Stimulated activated CD8-positive, alpha-beta memory T cell treated with anti-CD3 and anti-CD28 coated beads, Interleukin-15, amount 100 ng/mL, for 1 hour (primary cell): ENCODE results near the gene MDFI.
A peak's percentile ranks its signal among the peaks of the same experiment; 100 is the strongest.

Experiments used
- DNase-seq: peaks from one replicate; pipeline ENCODE4 v3.0.0-alpha.2; 2020; ENCODE audit warnings: low read depth

MDFI gene, protein sequence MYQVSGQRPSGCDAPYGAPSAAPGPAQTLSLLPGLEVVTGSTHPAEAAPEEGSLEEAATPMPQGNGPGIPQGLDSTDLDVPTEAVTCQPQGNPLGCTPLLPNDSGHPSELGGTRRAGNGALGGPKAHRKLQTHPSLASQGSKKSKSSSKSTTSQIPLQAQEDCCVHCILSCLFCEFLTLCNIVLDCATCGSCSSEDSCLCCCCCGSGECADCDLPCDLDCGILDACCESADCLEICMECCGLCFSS

DNA sequence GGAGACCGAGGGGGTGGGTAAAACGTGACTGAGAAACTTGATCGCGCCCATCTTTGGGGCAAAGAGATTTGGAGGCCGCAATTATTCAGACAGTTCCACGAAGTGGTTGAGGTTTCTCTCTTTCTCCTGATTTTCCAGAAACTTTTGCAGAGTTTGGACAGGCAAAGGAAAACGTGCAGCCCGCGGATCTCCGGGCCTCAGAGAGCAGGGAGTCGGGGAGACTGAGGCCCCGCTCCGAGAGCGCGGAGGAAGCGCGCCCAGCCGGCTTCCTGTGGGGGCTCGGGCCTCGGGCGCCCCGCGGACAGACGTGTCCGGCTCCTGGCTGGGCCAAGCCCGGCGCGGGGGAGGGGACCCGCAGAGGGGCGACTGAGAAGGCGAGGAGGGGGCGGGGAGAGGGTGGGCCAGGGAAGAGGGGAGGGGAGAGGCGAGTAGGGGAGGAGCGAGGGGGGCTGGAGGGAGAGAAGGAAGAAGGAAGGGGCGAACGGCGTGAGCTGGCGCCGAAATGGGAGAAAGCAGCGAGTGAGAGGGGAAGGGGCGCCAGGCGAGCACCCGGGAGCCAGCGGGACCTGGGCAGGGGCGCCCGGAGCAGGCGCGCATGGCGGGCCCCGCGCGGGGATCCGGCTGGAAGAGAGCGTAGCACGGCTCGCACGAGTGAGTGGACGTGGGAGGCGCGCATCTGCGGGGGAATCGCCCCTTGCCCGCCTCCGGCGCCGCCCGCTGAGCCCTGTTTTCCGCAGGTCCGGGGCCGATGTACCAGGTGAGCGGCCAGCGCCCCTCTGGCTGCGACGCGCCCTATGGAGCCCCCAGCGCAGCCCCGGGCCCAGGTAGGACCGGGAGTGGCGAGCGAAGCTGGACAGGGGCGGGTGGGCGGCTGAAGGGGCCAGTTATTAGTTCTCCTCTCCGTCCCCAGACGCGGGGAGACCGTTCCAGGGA lies at the start of gene MDFI:
Gene MDFI, plus strand, starts transcription at position 467 of the 933 bp plus-strand sequence. Its CDS starts 282 bp downstream, at position 749.
- no peak for DNase-seq

DNA sequence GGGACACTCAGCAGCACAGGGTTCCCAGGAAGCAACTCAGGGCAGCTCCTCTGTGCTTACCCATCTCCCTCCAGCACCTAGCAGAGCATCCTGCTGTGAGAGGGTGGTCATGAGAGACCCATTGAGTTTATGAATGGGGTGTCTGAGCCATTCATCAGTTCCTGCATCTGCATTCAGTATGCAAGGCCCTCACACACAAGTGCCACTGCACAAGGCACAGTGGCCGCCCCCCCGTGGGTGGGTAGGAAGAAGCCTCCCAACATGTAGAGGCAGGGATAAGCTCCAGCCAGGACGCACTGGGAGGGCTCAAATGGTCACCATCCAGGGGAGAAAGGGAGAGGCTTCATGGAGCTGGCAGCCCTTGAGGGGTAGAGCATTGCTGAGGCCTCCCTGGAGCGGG lies 49.0 kb upstream of the MDFI start:
- DNase-seq, result no peak

DNA sequence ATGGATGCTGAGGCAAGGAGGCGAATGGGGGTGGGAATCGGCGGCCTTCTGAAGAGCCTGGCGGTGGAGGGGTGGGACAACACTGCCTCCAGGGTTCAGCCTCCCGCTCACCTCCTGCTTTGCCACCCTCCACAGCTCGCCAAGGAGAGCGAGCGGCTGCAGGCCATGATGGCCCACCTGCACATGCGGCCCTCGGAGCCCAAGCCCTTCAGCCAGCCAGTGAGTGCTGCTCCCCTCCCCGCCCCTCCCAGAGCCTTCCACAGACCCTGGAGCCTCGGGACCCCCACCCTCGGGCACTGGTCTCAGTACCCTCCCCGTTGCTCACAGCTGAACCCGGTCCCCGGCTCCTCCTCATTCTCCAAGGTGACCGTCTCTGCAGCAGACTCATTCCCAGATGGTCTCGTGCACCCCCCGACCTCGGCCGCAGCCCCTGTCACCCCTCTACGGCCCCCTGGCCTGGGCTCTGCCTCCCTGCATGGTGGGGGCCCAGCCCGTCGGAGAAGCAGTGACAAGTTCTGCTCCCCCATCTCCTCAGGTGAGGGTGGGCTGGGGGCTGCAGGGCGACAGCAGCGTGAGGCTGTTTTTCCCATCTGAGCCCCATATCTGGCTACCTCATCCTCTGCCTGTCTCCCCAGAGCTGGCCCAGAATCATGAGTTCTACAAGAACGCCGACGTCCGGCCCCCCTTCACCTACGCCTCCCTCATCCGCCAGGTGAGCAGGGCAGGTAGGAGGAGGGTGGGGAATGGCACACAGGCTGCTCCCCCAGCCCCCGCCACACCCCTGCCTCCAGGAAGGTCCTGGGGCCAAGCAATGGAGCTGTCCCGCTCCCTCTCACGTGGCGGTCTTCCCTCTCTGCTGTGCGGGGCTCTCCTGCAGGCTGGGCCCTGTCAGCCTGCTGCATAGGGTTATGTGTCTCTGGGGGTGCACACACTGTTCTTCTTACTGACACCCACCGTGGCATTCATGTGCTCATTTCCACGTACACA lies 48.3 kb upstream of the MDFI start:
- no peak for DNase-seq

DNA sequence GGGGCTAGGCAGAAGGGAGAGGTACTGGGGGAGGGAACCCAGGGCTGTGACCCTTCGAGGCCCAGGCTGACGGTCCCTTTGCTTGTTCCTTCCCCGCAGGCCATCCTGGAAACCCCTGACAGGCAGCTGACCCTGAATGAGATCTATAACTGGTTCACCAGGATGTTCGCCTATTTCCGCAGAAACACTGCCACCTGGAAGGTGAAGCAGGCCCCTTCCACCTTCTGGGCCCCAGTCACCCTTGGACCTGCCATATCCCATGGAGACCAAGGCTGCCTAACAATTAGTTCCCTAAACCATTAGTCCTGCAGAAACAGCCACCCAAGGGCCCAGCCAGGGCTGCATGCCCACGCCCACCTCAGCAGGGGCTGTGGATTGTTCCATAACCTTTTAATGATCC lies 47.1 kb upstream of the MDFI start:
- DNase-seq, result no peak

DNA sequence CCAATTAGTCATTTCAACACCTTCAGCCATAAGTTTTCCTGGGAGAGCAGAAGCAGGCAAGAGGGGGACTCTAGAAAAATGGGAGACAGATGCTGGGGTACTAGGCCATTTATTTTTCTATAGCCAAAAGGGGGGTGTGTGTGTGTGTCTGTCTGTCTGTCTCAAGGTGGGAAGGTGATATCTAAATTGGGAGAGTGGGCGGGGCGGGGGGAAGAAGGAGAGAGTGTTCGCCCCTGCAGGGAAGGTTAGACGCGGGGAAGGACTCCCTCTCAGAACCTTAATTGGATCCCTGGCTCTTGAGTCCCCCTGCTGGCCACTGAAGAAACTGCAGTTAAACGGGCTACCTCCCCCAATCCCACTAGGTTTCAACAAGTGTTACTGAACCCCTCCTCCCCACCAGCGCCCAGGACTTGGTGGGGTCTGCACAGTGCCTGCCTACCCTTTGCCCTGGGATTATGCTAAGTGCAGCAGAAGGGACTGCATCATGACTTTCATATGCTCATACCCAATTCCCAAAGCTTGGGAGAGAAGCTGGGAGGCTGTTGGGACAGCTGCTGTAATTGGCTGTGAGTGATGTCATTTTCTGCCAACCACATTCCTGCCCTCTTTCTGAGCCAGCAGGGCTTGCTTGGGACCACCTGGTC lies 46.3 kb upstream of the MDFI start:
- DNase-seq, result peak; percentile 76

DNA sequence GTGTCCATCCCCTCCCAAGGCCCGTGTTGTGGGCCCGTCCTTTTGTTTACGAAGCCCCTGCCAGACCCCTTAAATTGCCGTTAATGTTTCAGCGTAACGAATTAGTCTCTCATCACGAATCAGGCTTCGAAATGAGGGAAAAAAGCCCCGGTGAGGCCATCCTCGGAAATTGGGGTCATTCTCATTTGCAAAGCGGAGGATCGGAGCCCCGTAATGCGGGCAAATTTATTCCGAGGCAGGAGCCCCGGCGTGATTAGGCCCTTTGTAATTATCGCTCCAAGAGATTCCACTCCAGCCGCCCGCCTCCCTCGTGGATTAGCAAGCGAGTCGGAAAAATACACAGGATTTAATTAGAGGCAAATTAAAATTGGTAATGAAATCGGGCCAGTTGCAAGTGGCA lies 44.9 kb upstream of the MDFI start:
- DNase-seq, result no peak

DNA sequence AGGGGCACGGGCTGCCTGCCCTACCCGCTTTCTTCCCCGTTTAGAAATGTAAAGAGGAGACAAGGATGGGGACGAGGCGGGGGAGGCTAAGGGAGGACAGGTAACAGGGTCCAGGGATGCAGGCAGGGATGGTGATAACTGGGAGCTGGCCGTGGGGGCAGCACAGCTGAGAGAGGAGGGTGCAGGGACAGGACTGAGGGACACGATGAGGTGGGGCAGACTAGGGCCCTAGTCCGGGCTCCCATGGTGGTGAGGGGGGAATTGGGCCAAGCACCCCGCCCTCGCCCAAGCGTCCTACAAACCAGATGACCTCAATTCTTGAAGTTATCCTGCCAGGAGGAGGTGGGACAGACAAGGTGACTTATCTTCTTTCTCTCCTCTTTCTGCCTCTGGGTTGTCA lies 44.4 kb upstream of the MDFI start:
- DNase-seq, result no peak

DNA sequence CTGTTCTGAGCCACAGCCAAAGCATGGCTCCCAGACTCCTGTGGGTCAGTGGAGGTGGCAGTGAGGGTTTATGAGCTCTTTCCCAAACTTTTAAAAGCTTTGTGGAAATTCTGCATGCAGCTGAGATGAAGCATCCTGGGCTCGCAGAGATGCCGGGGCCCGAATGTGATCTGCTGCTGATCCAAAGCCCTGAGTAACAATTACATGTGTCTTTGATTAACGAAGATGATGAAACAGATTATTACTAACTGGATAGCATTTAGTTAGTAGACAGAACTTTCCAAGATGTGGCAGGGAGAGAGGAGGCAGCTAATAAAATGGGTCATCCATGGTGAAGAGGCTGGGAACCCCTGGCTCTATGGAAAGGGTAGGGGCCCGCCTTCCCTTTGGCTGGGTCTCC lies 43.9 kb upstream of the MDFI start:
- DNase-seq, result no peak

DNA sequence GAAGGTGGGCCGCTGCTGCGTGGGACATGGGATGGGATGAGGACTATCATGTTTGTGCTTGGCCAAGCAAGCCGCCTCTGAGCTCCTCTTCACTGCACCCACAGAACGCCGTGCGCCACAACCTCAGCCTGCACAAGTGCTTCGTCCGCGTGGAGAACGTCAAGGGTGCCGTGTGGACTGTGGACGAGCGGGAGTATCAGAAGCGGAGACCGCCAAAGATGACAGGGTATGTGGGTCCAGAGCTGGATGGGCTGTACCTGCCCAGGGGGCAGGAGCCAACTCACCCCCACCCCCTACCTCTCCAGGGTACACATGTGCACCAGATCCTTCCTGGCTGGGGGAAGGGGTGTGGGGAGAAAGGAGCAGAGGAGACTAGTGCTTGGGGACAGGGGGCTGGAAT lies 43.5 kb upstream of the MDFI start:
- no peak for DNase-seq

DNA sequence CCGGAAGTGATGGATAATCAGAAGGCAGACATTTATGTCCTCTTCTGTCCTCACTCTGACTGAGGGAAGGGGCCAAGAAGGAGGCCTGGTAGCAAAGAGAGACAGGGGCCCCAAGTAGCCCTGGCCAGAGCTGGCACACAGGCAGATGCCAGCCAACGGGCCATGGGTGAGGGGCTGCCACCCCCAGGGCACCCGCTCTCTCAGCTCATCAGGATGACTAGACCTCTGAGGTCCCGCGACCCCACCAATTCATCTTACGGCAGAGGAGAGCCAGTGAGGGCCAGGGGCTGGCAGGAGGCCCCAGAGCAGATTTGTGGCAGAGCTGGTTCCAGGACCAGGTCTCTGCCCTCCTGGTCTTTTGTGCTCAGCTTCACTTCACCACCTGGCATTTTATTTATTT lies 43.1 kb upstream of the MDFI start:
- DNase-seq, result no peak

DNA sequence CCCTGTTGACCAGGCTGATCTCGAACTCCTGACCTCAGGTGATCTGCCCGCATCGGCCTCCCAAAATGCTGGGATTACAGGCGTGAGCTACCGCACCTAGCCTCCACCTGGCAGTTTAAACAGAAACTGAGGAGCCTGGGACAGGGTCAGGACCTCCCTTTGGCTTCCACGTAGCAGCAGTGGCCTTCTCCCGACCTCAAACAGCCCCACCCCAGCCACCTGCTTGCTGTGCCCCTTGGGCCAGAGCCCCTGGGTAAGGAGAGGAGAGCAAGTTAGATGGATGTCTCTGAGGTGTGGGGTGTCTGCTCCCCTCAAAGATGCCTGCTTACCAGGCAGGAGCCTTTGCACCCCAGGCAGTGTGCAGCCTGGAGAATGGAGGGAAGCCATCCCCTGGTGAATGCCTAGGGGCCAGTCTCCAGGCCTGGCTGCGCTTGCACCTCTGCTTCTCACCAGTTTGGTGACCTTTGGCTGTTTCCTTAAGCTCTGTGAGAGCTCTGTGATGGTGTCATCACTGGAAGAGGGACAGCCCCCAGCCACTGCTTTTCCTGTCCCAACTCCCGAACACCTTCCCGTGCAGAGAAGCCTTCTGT lies 42.1 kb upstream of the MDFI start:
- no peak for DNase-seq

DNA sequence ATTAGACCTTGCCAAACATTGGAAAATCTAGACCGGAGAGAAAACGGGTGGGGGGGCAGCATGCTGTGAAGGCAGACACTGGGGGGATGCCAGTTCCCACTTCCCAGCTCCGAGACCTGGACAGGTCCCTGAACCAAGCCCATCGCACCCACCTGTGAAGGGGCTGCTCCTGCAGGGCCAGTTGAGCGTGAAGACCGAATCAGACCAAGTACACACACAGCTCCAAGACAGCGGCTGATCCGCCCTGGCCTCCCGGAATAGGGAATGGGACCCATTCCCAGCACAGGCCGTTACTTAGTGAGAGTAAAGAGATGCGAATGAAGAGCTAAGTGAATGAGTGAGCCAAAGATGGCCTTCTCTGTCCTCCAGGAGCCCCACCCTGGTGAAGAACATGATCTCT lies 41.5 kb upstream of the MDFI start:
- DNase-seq, result no peak

DNA sequence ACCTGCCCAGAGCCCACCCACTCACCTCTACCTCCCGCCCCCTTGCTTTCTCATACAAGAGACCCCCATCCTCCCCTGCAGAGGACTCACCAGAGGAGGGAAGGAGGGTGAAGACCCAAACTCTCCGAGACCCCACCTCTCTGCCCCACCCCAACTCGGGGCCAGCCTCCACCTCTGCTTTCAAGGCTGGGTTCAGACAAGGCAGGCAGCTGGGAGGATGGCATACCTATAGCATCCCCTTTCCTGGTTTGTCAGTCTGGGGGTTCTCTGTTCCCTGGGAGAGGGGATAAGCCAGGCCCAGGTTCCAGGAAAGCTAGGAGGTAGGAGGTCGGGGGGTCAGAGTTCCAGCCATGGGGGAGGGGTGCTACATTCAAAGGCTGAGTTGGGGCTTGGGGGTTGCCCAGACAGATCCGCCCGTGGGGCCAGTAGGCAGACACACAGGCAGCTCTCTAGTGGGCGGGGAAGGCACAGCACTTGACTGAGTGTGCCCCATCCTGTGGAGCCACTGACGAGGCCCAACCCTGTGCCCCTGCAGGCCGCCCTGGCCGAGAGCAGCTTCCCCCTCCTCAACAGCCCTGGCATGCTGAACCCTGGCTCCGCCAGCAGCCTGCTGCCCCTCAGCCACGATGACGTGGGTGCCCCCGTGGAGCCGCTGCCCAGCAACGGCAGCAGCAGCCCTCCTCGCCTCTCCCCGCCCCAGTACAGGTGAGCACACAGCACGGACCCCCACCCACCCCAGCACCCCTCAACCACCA lies 40.8 kb upstream of the MDFI start:
- no peak for DNase-seq

DNA sequence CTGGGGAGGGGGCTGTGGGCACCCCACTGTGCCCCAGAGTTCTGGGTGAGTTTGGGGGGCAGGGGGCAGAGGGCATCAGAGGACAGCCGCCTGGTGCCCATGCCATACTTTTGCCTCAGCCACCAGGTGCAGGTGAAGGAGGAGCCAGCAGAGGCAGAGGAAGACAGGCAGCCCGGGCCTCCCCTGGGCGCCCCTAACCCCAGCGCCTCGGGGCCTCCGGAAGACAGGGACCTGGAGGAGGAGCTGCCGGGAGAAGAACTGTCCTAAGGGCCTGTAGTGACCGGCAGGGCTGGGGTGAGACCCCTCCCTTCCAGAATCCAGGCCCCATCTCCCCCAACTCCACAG lies 39.6 kb upstream of the MDFI start:
- no peak for DNase-seq

DNA sequence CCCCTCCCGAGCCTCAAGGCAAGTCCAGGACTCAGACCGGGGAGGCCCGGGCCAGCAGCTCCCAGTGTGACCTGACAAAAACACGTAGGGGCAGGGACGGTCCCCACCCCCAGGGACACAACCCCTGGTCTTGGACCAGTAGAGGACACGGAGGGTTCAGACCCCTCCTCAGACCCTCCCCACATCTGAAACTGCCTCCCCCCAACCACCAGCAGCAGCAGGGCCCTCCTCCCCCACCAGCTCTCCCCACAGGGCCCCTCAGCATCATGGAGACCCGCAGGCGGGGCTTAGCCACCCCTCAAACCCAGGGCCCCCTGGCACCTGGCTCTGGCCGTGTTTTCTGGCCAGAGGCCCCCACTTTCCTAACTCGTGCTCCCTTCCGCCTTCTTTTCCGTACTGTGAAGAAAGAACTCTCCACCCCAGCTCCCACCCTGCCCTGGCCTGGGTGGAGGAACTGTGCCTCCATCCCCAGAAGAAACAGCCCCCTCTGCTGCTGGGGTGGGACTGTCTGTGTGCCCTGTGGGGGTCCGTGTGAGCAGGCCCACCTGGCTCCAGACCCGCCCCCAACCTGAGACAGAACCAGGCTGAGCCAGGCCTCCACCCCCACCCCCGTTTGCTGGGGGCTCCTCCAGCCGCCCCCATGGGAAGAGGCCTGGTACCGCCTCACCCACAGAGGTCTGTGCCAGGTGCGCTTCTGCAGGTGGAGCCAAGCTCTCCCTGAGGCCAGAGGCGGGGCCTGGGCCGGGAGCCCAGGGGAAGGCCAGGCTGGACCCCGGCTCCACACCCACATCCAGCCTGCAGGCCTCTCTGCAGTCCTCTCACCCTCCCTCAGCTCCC lies 39.0 kb upstream of the MDFI start:
- no peak for DNase-seq

DNA sequence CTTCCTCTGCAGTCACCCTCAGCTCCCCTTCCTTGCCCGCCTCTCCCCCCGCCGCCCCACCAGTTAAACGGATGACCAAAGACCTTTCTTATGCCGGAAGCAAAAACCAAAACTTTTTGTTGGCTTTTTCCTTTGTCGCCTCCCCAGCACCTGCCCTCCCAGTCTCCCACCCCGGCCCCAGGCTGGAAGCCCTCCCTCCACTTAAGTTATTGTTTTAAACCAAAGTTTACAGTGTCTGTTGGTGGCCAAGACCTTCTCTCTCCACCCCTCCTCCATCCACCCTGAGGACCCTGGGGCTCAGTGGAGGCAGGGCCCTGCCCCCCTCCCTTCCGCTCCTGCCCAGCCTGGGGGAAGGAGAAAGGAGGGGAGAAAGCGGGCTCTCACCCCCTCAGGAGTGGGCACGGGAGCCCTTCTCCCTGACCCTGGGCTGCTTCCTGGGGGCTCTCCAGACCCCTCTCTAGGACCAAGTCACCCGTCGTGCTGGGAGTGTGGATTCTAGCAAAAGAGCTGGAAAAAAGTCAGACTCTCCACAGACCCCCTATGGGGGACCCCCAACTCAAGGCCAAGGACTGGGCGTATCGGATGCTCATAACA lies 38.3 kb upstream of the MDFI start:
- no peak for DNase-seq

DNA sequence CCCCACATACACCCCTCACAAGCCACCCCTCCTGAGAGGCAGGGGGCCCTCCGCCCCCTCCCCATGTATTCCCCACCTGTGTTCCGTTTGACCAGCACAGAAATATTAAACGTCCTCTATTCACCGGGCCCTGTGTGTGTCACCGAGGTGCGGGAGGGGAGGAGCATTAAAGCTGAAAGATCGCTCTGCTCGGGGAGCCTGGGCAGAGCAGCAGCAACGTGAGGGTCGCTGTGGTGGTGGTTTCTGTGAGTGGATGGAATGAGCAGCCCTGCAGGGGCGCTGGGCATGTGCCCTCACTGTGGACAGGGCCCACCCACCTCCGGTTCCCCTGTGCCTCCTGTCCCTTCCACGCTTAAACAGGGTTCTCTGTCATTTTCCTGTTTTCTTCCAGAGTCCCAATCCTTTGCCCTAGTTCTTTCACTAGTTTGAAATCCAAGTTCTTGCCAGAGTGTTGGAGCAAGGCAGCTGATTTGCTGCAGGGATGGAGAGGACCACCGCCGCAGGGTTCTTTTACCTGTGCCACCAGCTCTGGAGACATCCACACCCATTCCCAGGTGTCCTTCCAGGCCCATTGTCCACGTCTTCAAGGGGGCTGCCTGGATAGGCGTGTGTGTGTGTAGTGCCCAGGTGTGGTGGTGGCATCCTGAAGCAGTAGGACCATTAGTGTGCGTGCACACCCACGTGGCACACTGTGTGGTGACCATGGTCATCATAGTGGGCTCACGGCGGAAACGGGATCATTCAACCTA lies 37.6 kb upstream of the MDFI start:
- DNase-seq, result no peak

DNA sequence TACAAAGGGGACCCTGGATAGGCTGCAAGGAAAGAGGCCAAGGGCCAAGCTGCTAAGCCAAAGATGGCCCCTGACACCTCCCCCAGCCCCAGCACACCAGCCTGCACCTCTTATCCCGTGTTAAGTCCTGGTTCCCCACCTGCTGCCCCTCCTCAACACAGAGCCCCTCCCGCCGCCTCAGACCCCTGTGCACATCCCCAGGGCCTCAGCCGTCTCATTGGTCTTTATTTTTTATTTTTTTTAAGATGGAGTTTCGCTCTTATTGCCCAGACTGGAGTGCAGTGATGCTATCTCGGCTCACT lies 37.1 kb upstream of the MDFI start:
- DNase-seq, result no peak

DNA sequence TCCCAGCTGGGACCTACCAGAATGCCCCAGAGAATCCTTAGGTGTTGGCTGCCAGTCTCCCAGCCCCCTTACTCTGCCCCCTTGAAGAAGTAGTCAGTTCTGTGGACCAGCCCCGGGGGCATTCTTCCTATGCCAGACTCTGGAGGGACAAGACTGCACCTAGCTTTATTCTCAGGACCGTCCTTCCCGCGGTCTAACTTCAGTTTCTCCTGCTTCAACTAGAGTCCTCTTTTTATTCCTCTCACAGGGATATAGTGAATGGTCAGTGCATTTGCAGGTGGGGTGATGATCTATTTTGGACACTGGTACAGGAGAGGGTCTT lies 35.9 kb upstream of the MDFI start:
- DNase-seq, result no peak
